HFFc6 (cell line): Measurements from ENCODE around the gene GRPEL1. TPM values are rescaled to one million over a fixed set of nuclear protein-coding genes. Genes with fewer than 3 reads are reported as not detected.

Experiments
- DNase-seq: peaks from one replicate; pipeline ENCODE4 v3.0.0-alpha.2; 2018
- H3K27ac Mint-ChIP-seq: 2 replicates; pipeline ENCODE4 v1.8.0; 2020; ENCODE audit warnings: mild to moderate bottlenecking, mixed read lengths
- H3K27me3 Mint-ChIP-seq: 2 replicates; pipeline ENCODE4 v1.8.0; 2021; ENCODE audit warnings: mild to moderate bottlenecking, moderate library complexity, mixed read lengths; ENCODE audit not compliant: insufficient read depth
- H3K36me3 Mint-ChIP-seq: 2 replicates; pipeline ENCODE4 v1.8.0; 2021; ENCODE audit warnings: low read depth, mixed read lengths
- H3K4me1 Mint-ChIP-seq: 2 replicates; pipeline ENCODE4 v1.8.0; 2020; ENCODE audit warnings: low read depth, mixed read lengths
- H3K4me3 Mint-ChIP-seq: 2 replicates; pipeline ENCODE4 v1.8.0; 2020; ENCODE audit warnings: mild to moderate bottlenecking, moderate library complexity, mixed read lengths
- H3K9me3 Mint-ChIP-seq: 2 replicates; pipeline ENCODE4 v1.8.0; 2020; ENCODE audit warnings: mild to moderate bottlenecking, mixed read lengths
- total RNA-seq, 6 experiments: library from RNA; stranded (reverse); fragmentation: NEBNext Ultra II Directional; extraction: Animal tissue kit (Norgen Biotek cat#: 25700); gene quantifications; 2 replicates in 1 of 6; 3 replicates in 5 of 6; pipeline ENCODE4 v1.2.3, GENCODE V29; 2021
- TF ChIP-seq, protein P1 (sequence below): fragments of 200-600 bp; sonication (generic); IDR thresholded peaks from 2 replicates; pipeline ENCODE4 v1.5.0; 2021; ENCODE audit warnings: antibody characterized with exemption, mild to moderate bottlenecking

Gene GRPEL1
- total RNA-seq, 6 experiments from 2014 or later, result 43.1 to 62.1 (median 45.3) TPM

DNA sequence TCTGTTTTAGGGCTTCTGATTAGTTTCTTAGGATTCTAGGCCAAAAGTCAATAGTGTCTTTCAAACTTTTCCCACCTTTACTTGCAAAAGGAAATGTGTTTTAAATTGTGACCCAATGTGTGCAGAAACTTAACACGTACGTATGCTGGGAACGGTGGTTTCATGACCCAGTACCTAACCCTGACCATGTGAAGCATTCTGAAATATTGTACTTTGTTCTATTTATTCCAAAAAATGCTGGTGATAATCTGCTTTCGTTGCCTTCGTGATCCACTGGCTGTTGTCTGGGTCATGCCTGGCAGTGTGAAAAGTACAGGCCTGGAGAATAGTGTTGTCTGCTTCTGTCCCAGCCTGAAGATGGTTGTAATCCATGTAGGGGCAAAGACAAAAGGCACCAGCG is 51.4 kb downstream of the GRPEL1 start:
- no peaks in the 10 kb centered on the region; the same call in 1 of the 2 replicates for H3K27me3 Mint-ChIP-seq
- H3K9me3 Mint-ChIP-seq, result no peaks in the 10 kb centered on the region
- no peak for DNase-seq
- H3K4me1 Mint-ChIP-seq, result peaks cover 14% of the 10 kb centered on the region
- no peak overlapping the region for H3K27ac Mint-ChIP-seq
- TF ChIP-seq, protein P1, sequence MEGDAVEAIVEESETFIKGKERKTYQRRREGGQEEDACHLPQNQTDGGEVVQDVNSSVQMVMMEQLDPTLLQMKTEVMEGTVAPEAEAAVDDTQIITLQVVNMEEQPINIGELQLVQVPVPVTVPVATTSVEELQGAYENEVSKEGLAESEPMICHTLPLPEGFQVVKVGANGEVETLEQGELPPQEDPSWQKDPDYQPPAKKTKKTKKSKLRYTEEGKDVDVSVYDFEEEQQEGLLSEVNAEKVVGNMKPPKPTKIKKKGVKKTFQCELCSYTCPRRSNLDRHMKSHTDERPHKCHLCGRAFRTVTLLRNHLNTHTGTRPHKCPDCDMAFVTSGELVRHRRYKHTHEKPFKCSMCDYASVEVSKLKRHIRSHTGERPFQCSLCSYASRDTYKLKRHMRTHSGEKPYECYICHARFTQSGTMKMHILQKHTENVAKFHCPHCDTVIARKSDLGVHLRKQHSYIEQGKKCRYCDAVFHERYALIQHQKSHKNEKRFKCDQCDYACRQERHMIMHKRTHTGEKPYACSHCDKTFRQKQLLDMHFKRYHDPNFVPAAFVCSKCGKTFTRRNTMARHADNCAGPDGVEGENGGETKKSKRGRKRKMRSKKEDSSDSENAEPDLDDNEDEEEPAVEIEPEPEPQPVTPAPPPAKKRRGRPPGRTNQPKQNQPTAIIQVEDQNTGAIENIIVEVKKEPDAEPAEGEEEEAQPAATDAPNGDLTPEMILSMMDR, result no peak
- peaks cover 27% of the 10 kb centered on the region for H3K36me3 Mint-ChIP-seq
- no peak overlapping the region for H3K4me3 Mint-ChIP-seq

DNA sequence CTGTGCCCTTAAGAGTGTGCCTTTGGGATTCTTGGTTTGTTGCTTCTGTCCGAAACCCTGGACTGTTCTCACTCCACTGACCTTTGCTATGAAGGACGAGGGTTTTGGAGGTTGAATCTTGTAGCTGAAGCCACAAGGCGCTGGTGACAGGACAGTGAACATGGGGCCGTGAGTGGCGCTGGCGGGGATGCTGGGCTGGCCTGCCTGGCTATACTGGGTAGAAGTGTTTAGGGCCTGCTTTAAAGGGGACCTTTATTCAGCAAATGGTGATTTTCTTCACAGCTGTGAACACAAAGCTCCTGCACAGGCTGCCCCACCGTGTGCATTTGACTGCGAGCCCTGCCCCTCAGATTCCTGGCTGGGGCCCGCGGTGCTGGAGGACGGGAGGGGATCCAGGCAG is 51.8 kb downstream of the GRPEL1 start:
- TF ChIP-seq, protein P1, result no peak
- H3K36me3 Mint-ChIP-seq, result peaks cover 29% of the 10 kb centered on the region
- H3K4me1 Mint-ChIP-seq, result peaks cover 11% of the 10 kb centered on the region; the same call in 1 of the 2 replicates
- no peak for DNase-seq
- H3K27me3 Mint-ChIP-seq, result no peaks in the 10 kb centered on the region; the same call in 1 of the 2 replicates
- H3K27ac Mint-ChIP-seq, result no peak overlapping the region
- H3K9me3 Mint-ChIP-seq, result no peaks in the 10 kb centered on the region
- no peak overlapping the region for H3K4me3 Mint-ChIP-seq

DNA sequence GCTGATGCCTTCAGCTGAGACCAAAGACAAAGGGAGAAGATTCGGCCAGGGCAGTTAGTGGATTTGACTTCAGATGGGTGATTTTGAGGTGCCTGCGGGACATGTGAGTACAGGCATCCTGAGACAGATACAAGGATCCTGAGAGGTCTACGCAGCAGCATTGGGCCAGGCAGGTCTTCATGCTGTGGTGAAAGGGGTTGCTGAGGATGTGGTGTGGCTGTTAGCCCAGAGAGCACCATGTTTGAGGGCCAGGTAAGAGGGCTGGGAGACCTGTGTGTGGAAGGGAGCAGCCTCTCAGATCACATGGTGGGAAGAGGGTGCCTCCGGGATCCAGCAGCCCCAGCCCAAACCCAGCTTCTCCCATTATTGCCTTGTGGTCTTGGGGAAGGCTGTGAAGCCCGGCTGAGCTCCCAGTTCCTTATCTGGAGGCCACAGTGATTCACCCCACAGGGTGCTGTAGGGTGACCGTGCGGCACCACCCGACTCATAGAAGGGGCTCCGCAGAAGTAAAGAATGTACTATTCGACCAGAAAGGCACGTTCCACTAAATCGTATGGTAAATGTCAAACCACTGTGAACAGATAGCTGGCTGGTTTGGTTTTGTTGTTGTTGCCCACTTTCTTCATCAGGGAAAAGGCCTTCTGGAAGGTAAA is 52.4 kb downstream of the GRPEL1 start:
- Mint-ChIP-seq H3K4me1 (peaks cover 6% of the 10 kb centered on the region; the same call in 1 of the 2 replicates), H3K9me3 (no peaks in the 10 kb centered on the region), H3K4me3 (no peak overlapping the region), H3K27me3 (no peaks in the 10 kb centered on the region; the same call in 1 of the 2 replicates), H3K27ac (no peak overlapping the region), H3K36me3 (peaks cover 29% of the 10 kb centered on the region)
- TF ChIP-seq, protein P1, result no peak
- no peak for DNase-seq

DNA sequence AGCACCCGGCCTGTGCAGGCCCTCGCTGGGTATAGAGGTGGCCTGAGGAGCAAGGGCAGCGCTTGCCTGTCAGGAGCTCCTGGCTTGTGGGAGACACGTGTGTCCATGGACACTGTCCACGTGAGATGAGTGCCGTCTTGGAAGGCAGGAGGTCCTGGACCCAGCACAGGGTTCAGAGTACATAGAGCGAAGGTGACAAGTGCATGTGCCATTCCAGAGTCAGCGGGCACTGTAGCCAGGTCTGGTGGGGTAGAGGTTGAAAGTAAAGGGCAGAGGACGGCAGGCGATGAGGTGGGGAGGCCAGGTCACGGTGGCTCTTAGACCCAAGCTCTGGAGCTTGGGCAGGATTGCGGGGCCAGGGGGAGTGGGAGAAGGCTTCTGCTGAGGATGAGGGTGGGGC is 53.0 kb downstream of the GRPEL1 start:
- H3K27ac Mint-ChIP-seq, result no peak overlapping the region; the same call in 1 of the 2 replicates
- DNase-seq, result no peak
- H3K4me3 Mint-ChIP-seq, result no peak overlapping the region
- H3K9me3 Mint-ChIP-seq, result no peaks in the 10 kb centered on the region
- no peaks in the 10 kb centered on the region for H3K4me1 Mint-ChIP-seq
- no peaks in the 10 kb centered on the region; the same call in 1 of the 2 replicates for H3K27me3 Mint-ChIP-seq
- TF ChIP-seq, protein P1, result no peak
- H3K36me3 Mint-ChIP-seq, result peaks cover 29% of the 10 kb centered on the region

DNA sequence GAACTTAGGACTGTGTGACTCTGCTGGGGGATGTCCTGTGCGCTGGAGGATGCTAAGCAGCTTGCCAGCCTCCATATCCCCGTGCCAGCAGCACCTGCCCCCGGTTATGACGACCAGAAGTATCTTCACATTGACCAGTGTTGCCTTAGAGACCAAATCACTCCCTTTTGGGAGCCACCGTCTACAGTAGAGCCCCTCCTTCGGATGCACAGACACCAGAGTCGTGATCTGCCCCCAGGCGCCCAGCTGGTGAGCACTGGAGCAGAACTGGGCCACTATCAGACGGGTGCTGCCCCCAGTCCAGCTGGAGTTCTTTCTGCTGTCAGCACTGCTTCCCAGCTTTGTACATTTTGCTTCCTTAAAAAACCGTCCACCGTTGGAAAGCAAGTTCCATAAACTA is 54.7 kb downstream of the GRPEL1 start:
- TF ChIP-seq, protein P1, result no peak
- no peaks in the 10 kb centered on the region for H3K9me3 Mint-ChIP-seq
- no peak overlapping the region for H3K4me3 Mint-ChIP-seq
- H3K36me3 Mint-ChIP-seq, result peaks cover 24% of the 10 kb centered on the region
- no peak overlapping the region for H3K27ac Mint-ChIP-seq
- DNase-seq, result no peak
- H3K27me3 Mint-ChIP-seq, result no peaks in the 10 kb centered on the region; the same call in 1 of the 2 replicates
- no peaks in the 10 kb centered on the region for H3K4me1 Mint-ChIP-seq
